ENCODE results near the gene VIPR1. TPM values are rescaled to one million over a fixed set of nuclear protein-coding genes. Genes with fewer than 3 reads are reported as not detected.

Gene VIPR1
- total RNA-seq, 4 donors from 2014 or later: 1.7 to 8.7 (median 3.2) TPM

DNA sequence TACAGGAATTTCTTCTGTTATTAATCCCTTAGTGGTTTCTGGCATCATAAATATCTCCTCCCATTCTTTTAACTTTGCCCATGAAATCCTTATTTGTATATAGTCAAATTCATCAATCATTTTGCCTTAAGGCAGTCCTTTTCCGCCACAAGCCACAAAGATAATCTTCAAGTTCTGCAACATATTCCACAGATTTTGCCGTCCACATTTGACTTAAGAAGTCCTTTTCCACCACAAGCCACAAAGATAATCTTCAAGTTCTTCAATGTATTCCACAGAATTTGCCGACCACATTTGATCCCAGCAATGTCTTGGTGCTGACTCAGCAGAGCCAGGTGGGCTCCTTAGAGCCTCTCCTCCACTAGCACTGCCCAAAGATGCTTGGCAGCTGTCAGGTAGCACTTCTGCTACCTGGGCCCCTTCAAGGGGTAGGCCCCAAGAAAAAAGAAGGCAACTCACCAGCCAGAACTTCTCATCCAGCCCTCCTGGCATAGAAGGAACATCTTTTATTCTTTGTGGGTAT, 44.3 kb downstream of the VIPR1 start:
- Histone ChIP-seq H3K4me3 (no peak overlapping the region), H3K4me1 (peaks cover 0 to 5% of the 10 kb centered on the region in 2 donors), H3K36me3 (no peaks in the 10 kb centered on the region), H3K9me3 (no peaks in the 10 kb centered on the region), H3K27ac (peak overlapping the region in 3 of 4 donors; percentile 22 to 47 (median 43)), H3K27me3 (no peaks in the 10 kb centered on the region)
- intact Hi-C loops (cut with DNase I; ENCODE audit: low total_unique reads): loop anchor here (5.0 to 10.0 kb wide), 2 partner anchors 44 to 652 kb away; partner anchors contain the start of gene VIPR1
- no peak for DNase-seq
- no peak for ATAC-seq
- no peak for TF ChIP-seq POLR2A (IDR thresholded peaks at IDR 0.05)
- TF ChIP-seq, protein P1, sequence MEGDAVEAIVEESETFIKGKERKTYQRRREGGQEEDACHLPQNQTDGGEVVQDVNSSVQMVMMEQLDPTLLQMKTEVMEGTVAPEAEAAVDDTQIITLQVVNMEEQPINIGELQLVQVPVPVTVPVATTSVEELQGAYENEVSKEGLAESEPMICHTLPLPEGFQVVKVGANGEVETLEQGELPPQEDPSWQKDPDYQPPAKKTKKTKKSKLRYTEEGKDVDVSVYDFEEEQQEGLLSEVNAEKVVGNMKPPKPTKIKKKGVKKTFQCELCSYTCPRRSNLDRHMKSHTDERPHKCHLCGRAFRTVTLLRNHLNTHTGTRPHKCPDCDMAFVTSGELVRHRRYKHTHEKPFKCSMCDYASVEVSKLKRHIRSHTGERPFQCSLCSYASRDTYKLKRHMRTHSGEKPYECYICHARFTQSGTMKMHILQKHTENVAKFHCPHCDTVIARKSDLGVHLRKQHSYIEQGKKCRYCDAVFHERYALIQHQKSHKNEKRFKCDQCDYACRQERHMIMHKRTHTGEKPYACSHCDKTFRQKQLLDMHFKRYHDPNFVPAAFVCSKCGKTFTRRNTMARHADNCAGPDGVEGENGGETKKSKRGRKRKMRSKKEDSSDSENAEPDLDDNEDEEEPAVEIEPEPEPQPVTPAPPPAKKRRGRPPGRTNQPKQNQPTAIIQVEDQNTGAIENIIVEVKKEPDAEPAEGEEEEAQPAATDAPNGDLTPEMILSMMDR (IDR thresholded peaks at IDR 0.05 in 4 of 5, conservative IDR thresholded peaks at IDR 0.05 in 1 of 5): no peak
- in situ Hi-C loops (cut with MboI; ENCODE audit: low sequenced_read_pairs in 4 of 4): loop anchor here in 3 of 4 donors (5.0 to 25.0 kb wide), 3 partner anchors 309 to 322 kb away; no protein-coding TSS in a partner anchor

DNA sequence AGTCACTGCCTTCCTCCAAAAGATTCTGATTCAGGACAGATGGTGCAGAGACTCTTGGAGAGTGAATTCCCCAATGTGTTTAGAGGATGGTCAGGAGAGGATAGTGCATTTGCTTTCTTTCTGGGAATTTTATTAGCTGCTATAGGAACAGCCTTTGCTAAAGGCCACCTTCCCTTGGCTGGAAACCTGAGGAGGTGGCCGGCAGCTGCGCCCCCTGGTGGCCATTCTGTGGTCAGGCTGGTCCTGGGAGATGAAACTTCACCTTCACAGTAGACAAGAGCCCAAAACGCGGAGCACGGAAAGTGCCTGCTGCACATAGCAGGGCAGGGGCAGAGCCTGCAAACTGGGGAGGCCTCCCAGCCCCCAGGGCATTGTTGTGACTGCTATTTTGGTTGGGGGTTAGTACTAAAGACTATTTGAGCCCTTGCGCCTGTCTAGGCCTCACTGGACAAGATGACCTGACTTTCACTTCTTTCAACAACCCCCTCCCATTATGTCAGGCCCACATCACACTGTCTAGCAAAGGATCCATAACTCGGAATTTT, 45.0 kb downstream of the VIPR1 start:
- Histone ChIP-seq H3K27me3 (no peaks in the 10 kb centered on the region), H3K9me3 (no peaks in the 10 kb centered on the region), H3K36me3 (no peaks in the 10 kb centered on the region), H3K27ac (peak overlapping the region in 3 of 4 donors; percentile 20 to 48 (median 47)), H3K4me3 (no peak overlapping the region), H3K4me1 (peaks cover 0 to 5% of the 10 kb centered on the region in 2 donors)
- in situ Hi-C loops (cut with MboI; ENCODE audit: low sequenced_read_pairs in 4 of 4) (loop anchor here in 3 of 4 donors (5.0 to 25.0 kb wide), 3 partner anchors 310 to 323 kb away; no protein-coding TSS in a partner anchor), intact Hi-C loops (cut with DNase I; ENCODE audit: low total_unique reads) (loop anchor here (5.0 to 10.0 kb wide), 2 partner anchors 45 to 653 kb away; partner anchors contain the start of gene VIPR1)
- DNase-seq (peak in 1 of 2 donors; percentile 45), ATAC-seq (peak; percentile 48 to 82)
- TF ChIP-seq POLR2A (IDR thresholded peaks at IDR 0.05): no peak
- TF ChIP-seq, protein P1 (IDR thresholded peaks at IDR 0.05 in 4 of 5, conservative IDR thresholded peaks at IDR 0.05 in 1 of 5): peak; percentile 63 to 97 (median 84)

DNA sequence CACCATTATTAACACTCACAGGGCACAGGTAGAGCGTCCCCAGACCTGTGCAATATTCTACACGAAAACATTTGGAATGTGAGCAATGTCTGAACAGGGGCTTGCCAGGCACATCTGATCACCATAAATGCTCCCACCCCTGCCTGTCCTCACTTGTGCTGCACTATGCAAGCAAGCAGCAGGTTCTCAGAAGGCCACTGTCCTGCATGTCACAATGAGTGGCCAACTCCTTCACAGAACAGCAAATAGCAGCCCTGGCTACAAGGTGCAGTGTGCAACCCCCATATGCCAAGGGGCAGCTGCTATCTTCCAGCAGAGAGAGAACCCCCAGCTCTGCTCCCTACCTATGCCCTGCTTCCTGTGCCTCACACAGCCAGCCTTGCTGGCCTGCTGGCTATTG, 46.7 kb downstream of the VIPR1 start:
- Histone ChIP-seq H3K27ac (no peak overlapping the region), H3K36me3 (peaks cover 0 to 10% of the 10 kb centered on the region in 2 donors), H3K9me3 (no peaks in the 10 kb centered on the region), H3K4me3 (no peak overlapping the region), H3K27me3 (no peaks in the 10 kb centered on the region), H3K4me1 (peaks cover 0 to 5% of the 10 kb centered on the region in 2 donors)
- in situ Hi-C loops (cut with MboI; ENCODE audit: low sequenced_read_pairs in 4 of 4): loop anchor here in 3 of 4 donors (5.0 to 25.0 kb wide), 3 partner anchors 312 to 324 kb away; no protein-coding TSS in a partner anchor
- ATAC-seq (no peak), DNase-seq (no peak)
- TF ChIP-seq, protein P1 (IDR thresholded peaks at IDR 0.05 in 4 of 5, conservative IDR thresholded peaks at IDR 0.05 in 1 of 5): no peak
- no peak for TF ChIP-seq POLR2A (IDR thresholded peaks at IDR 0.05)
- intact Hi-C loops (cut with DNase I; ENCODE audit: low total_unique reads): loop anchor here (5.0 to 10.0 kb wide), 2 partner anchors 47 to 654 kb away; partner anchors contain the start of gene VIPR1

DNA sequence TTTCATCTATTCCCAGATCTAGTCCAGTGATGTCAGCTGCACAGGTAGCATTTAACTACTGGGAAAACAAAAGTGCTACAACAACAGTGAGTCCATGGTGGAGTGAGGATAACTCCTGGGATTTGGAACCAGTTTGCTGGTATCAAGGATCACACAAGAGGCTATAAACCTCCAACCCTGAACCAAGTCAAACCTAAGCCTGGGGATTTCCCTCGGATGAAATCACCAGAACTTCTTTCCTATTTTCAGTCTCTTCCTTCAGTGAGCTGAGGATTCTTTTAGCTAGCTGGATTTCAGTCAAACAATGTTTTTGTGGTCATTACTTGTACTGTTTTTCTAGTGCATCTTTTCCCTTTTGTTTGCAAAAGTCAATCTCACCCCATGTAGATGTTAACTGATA, 47.8 kb downstream of the VIPR1 start:
- TF ChIP-seq, protein P1 (IDR thresholded peaks at IDR 0.05 in 4 of 5, conservative IDR thresholded peaks at IDR 0.05 in 1 of 5): no peak
- TF ChIP-seq POLR2A (IDR thresholded peaks at IDR 0.05): no peak
- in situ Hi-C loops (cut with MboI; ENCODE audit: low sequenced_read_pairs in 4 of 4): loop anchor here in 1 of 4 donors (25.0 kb wide), 1 partner anchor 313 kb away; no protein-coding TSS in a partner anchor

More for the DNA sequence above, 47.8 kb downstream of the VIPR1 start:
- peaks cover 0 to 22% of the 10 kb centered on the region in 2 donors for H3K36me3 ChIP-seq
- H3K4me1 ChIP-seq: peaks cover 0 to 5% of the 10 kb centered on the region in 2 donors
- H3K27me3 ChIP-seq: no peaks in the 10 kb centered on the region
- H3K27ac ChIP-seq: no peak overlapping the region
- DNase-seq (no peak), ATAC-seq (no peak)
- no peaks in the 10 kb centered on the region for H3K9me3 ChIP-seq
- intact Hi-C loops (cut with DNase I; ENCODE audit: low total_unique reads): no loop called here
- no peak overlapping the region for H3K4me3 ChIP-seq
